ENCODE measurements around the gene TMBIM4.

- TF ChIP-seq POLR2A (IDR thresholded peaks at IDR 0.05), result no peak
- TF ChIP-seq, protein P1, sequence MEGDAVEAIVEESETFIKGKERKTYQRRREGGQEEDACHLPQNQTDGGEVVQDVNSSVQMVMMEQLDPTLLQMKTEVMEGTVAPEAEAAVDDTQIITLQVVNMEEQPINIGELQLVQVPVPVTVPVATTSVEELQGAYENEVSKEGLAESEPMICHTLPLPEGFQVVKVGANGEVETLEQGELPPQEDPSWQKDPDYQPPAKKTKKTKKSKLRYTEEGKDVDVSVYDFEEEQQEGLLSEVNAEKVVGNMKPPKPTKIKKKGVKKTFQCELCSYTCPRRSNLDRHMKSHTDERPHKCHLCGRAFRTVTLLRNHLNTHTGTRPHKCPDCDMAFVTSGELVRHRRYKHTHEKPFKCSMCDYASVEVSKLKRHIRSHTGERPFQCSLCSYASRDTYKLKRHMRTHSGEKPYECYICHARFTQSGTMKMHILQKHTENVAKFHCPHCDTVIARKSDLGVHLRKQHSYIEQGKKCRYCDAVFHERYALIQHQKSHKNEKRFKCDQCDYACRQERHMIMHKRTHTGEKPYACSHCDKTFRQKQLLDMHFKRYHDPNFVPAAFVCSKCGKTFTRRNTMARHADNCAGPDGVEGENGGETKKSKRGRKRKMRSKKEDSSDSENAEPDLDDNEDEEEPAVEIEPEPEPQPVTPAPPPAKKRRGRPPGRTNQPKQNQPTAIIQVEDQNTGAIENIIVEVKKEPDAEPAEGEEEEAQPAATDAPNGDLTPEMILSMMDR (IDR thresholded peaks at IDR 0.05), result no peak
Measured at GRCh38 chr12:66168410-66168809, 1.4 kb downstream of the TMBIM4 start.

All from lower leg skin (tissue), 3 donors.